HG03565 (cell line): ENCODE data around the gene IL31RA.

Experiments
- ATAC-seq: cut with Tn5 transposase; IDR thresholded peaks from one replicate; pipeline ENCODE4 v1.9.1; 2021; ENCODE audit warnings: mild to moderate bottlenecking, moderate library complexity; ENCODE audit not compliant: unreplicated experiment

Gene IL31RA

GRCh38 chr5:55858104-55858503, 6.9 kb downstream of the IL31RA start:
- ATAC-seq, result no peak

DNA sequence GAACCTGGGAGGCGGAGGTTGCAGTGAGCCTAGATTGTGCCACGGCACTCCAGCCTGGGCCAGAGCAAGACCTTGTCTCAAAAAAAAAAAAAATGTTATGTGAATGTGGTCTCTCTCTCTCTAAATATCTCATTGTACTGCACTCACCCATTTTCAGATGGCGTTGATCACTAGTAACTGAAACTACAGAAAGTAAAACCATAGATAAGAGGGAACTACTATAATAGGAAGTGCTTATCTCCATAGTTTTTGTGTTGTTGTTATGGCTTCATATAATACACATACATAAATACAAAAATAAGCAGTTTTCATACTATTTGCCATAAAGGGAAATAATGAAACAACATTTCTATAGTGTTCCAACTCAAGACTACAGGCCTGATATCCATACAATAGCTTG, 9.1 kb downstream of the IL31RA start:
- ATAC-seq, result no peak

DNA sequence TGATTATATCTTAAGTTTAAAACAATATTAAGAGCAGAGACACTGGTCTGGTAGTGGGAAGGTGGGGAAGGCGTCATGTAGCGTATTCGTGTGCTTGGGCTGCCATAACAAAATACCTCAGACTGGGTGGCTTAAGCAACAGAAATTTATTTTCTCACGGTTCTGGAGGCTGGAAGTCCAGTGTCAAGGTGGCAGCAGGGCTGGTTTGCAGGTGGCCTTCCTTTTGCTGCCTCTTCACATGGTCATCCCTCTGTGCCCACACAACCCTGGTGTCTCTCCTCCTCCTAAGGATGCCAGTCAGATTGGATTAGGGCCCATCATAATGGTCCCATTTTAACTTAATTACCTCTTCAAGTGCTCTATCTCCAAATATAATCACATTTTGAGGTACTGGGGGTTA, 9.6 kb downstream of the IL31RA start:
- no peak for ATAC-seq

DNA sequence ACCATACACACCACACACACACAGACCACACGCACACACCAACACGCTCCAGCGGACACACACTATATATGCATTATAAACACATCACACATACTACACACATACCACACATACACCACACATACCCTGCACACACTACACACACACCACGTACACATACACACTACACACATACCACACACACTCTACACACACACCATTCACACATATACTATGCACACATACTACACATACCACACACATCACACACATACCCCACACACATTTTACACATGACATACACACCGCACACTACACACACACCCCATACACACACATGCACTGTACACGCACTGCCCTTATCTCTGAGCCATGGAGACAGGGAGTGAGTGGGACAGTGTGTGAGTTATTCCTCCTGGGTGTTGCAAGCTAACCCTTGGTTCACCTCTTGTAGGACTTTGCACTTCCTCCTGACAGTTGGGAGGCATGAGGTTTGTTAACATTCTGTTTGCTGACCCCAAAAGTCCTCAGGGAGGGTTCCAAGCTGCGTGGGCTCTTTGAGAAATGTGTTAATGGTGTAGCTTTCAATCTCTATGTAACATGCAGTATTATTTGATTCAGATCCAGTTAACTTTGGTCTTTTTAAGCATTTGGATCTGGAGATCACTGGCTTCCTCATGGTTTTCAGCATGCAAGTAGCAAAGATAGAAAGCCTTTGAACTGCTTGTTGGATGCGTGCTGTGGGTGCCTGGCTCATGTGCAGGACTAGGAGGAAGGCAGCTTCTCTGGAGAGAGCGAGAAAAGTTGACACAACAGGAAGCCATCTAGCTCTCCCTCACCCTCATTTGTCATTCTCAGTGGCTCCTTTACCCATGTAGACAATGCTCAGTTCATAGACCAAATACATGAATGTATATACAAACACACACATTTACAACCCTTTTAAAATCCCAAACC, 13.7 kb downstream of the IL31RA start:
- ATAC-seq, result no peak

DNA sequence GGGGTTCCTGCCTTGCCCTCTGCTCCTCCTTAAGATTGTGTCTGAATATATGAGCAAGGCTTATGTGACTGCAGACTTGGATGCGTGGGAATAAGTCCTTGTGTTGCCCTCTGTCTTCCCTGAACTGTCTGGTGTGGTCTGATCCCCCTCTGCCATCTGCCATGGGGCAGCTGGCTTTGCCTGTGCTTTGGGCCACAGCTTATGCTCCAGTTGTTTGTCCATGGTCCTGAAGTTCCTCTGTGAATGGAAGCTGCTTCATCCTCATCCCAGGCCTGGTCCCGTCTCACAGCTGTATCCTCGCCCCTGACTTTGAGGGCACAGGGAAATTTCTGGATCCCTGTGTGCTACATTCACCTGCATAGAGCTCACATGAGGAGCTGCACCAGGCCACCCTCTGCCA, 14.7 kb downstream of the IL31RA start:
- ATAC-seq, result no peak

DNA sequence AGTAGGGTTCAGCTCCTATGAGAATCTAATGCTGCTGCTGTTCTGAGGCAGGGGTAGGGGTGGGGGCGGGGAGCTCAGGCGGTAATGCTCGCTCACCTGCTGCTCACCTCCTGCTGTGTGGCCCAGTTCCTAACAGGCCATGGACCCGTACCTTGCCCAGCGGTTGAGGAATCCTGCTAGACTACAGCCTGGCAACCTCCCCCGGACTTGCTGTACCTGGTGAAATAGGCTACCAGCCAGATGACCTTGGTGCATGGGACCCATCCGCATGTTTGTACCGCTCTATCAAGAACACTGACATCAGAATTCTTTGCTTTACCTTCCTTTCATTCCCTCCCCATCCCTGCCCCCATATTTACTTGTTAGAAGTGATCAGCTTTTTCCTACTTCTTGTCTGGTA, 15.3 kb downstream of the IL31RA start:
- no peak for ATAC-seq

DNA sequence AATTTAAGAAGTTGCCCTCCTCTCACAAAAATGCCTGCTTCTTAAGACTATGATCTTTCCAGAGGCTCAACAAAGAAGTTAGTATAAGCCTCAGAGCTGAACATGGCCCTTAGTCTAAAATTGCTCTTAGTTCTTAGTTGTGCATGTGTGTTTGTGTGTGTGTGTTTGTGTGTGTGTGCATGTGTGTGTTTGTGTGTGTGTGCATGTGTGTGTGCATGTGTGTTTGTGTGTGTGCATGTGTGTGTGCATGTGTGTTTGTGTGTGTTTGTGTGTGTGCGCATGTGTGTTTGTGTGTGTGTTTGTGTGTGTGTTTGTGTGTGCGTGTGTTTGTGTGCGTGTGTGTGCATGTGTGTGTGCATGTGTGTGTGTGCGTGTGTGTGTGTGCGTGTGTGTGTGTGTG, 15.8 kb downstream of the IL31RA start:
- no peak for ATAC-seq

DNA sequence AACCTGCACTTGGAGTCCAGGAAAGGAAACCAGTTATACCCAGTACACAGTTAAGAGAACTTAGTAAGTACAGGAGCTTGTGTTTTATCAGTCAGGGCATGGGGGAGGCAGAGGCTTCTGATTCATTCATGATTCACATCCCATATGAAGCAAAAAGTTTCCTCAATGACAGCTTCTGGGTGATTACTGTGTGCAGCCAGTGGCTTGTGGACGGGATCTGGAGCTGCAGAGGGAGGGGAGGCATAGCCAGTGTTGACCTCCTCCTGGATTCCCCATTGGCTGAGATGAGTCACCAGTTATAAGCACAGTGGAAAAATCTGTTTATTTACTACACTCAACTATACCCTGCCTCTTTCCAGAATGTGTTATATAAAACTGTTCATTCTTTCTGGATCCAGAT, 17.7 kb downstream of the IL31RA start:
- ATAC-seq, result no peak

GRCh38 chr5:55869847-55870246, 18.7 kb downstream of the IL31RA start:
- ATAC-seq, result no peak

DNA sequence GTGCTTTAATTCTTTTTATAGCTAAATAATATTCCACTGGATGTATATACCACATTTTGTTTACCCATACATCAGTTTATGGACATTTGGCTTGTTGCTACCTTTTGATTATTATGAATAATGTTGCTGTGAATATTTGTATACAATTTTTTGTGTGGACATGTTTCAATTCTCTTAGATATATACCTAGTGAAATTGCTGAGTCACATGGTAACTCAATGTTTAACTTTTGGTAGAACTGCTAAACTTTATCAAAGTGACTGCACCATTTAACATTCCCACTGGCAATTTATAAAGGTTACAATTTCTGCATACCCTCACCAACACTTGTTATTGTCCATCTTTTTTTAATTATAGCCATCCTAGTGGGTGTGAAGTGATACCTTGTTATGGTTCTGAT, 22.1 kb downstream of the IL31RA start:
- ATAC-seq, result no peak

DNA sequence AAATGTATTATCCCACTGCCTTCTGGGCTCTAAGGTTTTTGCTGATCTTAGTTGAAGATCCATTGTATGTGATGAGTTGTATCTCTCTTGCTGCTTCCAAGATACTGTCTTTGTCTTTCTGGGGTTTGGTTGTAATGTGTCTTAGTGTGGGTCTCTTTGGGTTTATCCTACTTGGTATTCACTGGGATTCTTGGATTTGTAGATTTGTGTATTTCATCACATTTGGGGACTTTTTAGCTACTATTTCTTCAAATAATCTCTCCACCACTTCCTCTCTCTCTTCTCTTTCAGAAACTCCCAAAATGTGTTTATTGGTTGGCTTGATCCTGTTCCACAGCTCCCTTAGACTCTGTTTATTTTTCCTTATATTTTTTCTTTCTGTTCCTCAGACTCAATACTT, 26.5 kb downstream of the IL31RA start:
- no peak for ATAC-seq

GRCh38 chr5:55880453-55880852, 29.3 kb downstream of the IL31RA start:
- no peak for ATAC-seq

- ATAC-seq, result no peak
Observed at GRCh38 chr5:55885359-55885758, 34.2 kb downstream of the IL31RA start.

- ATAC-seq, result no peak
Observed at GRCh38 chr5:55888205-55888604, 37.0 kb downstream of the IL31RA start.

- no peak for ATAC-seq
Observed at GRCh38 chr5:55892479-55892878, 41.3 kb downstream of the IL31RA start.

DNA sequence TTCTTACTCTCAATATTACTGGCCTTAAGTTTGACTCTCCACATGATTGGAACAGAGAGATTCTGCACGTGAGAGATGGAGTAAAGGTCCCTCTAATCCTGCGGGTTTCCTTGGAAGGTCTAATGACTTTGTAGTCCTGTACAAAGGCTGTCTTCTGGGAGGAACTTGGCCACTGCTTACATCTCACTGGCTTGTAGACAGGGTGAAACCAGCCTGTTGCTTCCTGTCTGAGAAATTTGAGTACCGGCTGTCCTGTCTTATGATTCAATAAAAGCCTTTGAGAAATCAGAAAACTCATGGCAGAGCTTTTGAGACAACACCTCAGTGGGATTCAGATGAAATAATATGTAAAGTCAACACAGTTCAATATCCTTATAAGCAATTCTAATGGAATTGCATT, 43.0 kb downstream of the IL31RA start:
- ATAC-seq, result no peak

GRCh38 chr5:55895346-55895745, 44.2 kb downstream of the IL31RA start:
- no peak for ATAC-seq

GRCh38 chr5:55896238-55896637, 45.1 kb downstream of the IL31RA start:
- ATAC-seq, result no peak

GRCh38 chr5:55896663-55897062, 45.5 kb downstream of the IL31RA start:
- ATAC-seq, result no peak

DNA sequence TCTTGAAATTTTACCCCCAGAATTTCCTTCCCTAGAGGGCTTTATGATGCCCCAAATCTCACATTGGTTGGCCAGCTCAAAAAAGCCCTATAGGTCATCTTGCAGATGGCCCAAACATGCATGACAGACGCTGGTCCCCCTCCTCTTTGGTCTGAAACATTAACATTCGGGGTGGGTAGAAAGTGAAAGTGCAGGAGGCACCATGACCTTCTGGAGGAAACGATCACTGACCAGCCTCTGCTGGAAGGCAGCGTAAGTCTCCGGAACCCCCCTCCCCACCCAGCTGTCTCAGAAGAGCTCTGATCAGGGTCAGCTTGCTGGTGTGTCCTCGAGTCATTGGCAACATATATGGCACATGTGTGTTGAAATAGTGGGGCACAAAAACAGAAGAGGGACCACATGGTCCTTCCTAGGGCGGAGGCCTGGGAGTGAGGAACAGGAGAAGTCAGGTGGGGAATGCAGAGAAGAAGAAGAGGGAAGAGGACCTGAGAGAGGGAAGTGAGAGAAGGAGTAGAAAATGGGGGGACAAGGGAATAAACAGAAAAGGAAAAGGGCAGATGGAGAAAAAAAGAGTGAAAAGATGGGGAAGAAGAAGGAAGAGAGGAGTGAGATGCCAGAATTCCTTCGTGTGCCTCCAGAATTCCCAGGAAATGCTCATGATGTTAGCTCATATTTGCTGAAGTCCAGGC, 46.2 kb downstream of the IL31RA start:
- ATAC-seq, result no peak

DNA sequence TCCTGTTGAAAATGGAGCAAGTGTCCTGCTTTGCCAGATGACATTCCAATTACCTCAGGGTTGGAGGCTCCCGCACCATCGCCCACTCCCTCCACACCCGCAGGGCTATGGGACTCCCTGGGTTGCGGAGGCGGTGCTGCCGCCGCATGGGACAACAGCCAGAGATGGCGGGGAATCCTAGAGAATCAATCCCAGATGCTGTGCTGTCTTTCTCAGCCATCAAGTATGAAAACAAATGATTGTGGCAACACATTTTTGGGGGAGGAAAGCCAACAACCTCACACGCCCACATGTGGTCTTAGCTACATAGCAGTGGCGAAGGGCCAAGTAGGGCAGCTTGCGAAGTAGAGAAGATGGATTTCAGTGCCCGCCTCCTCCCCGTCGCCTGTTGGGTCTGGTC, 46.7 kb downstream of the IL31RA start:
- no peak for ATAC-seq

GRCh38 chr5:55899344-55899743, 48.2 kb downstream of the IL31RA start:
- ATAC-seq, result no peak
